ENCODE results near the gene GMIP.
"Not testable (repeated sequence)": the region's sequence is repeated elsewhere in the genome, so short reads cannot be mapped to it uniquely, and the experiment has no call there.

Gene GMIP

DNA sequence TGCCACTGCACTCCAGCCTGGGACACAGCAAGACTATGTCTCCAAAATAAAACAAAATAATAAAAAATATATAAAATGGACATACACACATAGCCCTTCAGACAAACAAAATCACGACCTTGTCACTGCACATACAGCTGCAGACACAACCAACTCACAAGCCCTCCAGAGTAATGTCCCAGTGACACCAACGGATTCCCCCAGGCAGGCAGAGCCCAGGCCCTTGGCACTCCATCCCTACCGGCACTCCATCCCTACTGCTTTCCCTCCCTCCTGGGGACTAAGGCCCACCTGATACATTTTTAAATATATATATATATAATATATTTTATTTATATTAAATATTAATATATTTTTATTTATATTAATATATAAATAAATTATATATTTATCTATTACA is 43.6 kb upstream of the GMIP start:
- Histone ChIP-seq H4K91ac (ENCODE audit: low read length) (no peak overlapping the region), H3K9me3 (ENCODE audit: control insufficient read depth, low read length) (peaks cover 33% of the 10 kb centered on the region), H4K8ac (ENCODE audit: low read length) (no peak overlapping the region), H2BK15ac (ENCODE audit: low read depth, poor library complexity, severe bottlenecking) (no peak overlapping the region), H2BK12ac (ENCODE audit: low read length in 2 of 2) (no peak overlapping the region), H3K4me2 (ENCODE audit: low read length, poor library complexity, severe bottlenecking) (no peak overlapping the region), H3K36me3 (ENCODE audit: control insufficient read depth in 1 of 2, insufficient read depth in 2 of 2, low read depth in 1 of 2, low read length in 2 of 2) (peaks cover 0 to 1% of the 10 kb centered on the region in 2 experiments), H3K27me3 (ENCODE audit: control insufficient read depth in 1 of 2, insufficient read depth in 1 of 2, low read length in 2 of 2) (no peaks in the 10 kb centered on the region), H3K18ac (ENCODE audit: low read depth in 1 of 2, low read length in 2 of 2) (no peak overlapping the region), H3K23ac (ENCODE audit: low read length in 2 of 2) (no peak overlapping the region), H3K14ac (ENCODE audit: low read length in 2 of 2) (no peak overlapping the region), H3K27ac (ENCODE audit: low read length, poor library complexity, severe bottlenecking) (no peak overlapping the region), H3K9ac (ENCODE audit: low read length) (no peak overlapping the region), H3K79me1 (replicated peaks; ENCODE audit: low read length, poor library complexity, severe bottlenecking) (no peaks in the 10 kb centered on the region), H3K4ac (ENCODE audit: low read depth in 1 of 2, low read length in 2 of 2) (no peak overlapping the region), H2AFZ (ENCODE audit: low read depth, low read length) (no peak overlapping the region), H2BK120ac (ENCODE audit: low read depth, low read length) (no peak overlapping the region), H3K4me3 (ENCODE audit: insufficient read depth in 1 of 2, low read depth in 1 of 2, low read length in 2 of 2) (no peak overlapping the region), H2AK5ac (ENCODE audit: low read length, severe bottlenecking) (no peak overlapping the region), H3K4me1 (ENCODE audit: control insufficient read depth, insufficient read depth, low read depth, low read length) (no peaks in the 10 kb centered on the region), H2BK5ac (ENCODE audit: low read depth, low read length, poor library complexity, severe bottlenecking) (no peak overlapping the region)
- DNase-seq, result no peak
- WGBS, result 82% methylated on average over 1 of the region's 3 CpGs

GRCh38 chr19:19686580-19686979 is 43.1 kb upstream of the GMIP start:
- H3K4me1 ChIP-seq (ENCODE audit: control insufficient read depth, insufficient read depth, low read depth, low read length), result no peaks in the 10 kb centered on the region
- DNase-seq, result no peak

GRCh38 chr19:19686119-19686518 is 42.7 kb upstream of the GMIP start:
- H3K4me1 ChIP-seq (ENCODE audit: control insufficient read depth, insufficient read depth, low read depth, low read length); H3K27me3 ChIP-seq (ENCODE audit: control insufficient read depth in 1 of 2, insufficient read depth in 1 of 2, low read length in 2 of 2); H3K4ac ChIP-seq (ENCODE audit: low read depth in 1 of 2, low read length in 2 of 2); H2AFZ ChIP-seq (ENCODE audit: low read depth, low read length); H3K14ac ChIP-seq (ENCODE audit: low read length in 2 of 2); H3K79me1 ChIP-seq (replicated peaks; ENCODE audit: low read length, poor library complexity, severe bottlenecking); H3K27ac ChIP-seq (ENCODE audit: low read length, poor library complexity, severe bottlenecking); H3K36me3 ChIP-seq (ENCODE audit: control insufficient read depth in 1 of 2, insufficient read depth in 2 of 2, low read depth in 1 of 2, low read length in 2 of 2); H3K23ac ChIP-seq (ENCODE audit: low read length in 2 of 2); H2BK12ac ChIP-seq (ENCODE audit: low read length in 2 of 2); H3K9ac ChIP-seq (ENCODE audit: low read length); H2BK120ac ChIP-seq (ENCODE audit: low read depth, low read length); H4K8ac ChIP-seq (ENCODE audit: low read length); H3K18ac ChIP-seq (ENCODE audit: low read depth in 1 of 2, low read length in 2 of 2); H3K4me3 ChIP-seq (ENCODE audit: insufficient read depth in 1 of 2, low read depth in 1 of 2, low read length in 2 of 2); H3K4me2 ChIP-seq (ENCODE audit: low read length, poor library complexity, severe bottlenecking); H2AK5ac ChIP-seq (ENCODE audit: low read length, severe bottlenecking); DNase-seq; H4K91ac ChIP-seq (ENCODE audit: low read length); H2BK5ac ChIP-seq (ENCODE audit: low read depth, low read length, poor library complexity, severe bottlenecking); H2BK15ac ChIP-seq (ENCODE audit: low read depth, poor library complexity, severe bottlenecking): not testable (repeated sequence)
- WGBS, result 98% methylated on average over 13 of the region's 15 CpGs
- H3K9me3 ChIP-seq (ENCODE audit: control insufficient read depth, low read length), result peaks cover 39% of the 10 kb centered on the region

More at GRCh38 chr19:19686580-19686979, 43.1 kb upstream of the GMIP start:
- no peak overlapping the region for H2BK15ac ChIP-seq (ENCODE audit: low read depth, poor library complexity, severe bottlenecking)
- H2BK12ac ChIP-seq (ENCODE audit: low read length in 2 of 2), result no peak overlapping the region
- no peak overlapping the region for H3K23ac ChIP-seq (ENCODE audit: low read length in 2 of 2)
- no peaks in the 10 kb centered on the region for H3K79me1 ChIP-seq (replicated peaks; ENCODE audit: low read length, poor library complexity, severe bottlenecking)
- no peak overlapping the region for H3K14ac ChIP-seq (ENCODE audit: low read length in 2 of 2)
- H4K8ac ChIP-seq (ENCODE audit: low read length), result no peak overlapping the region
- 96% methylated on average over 6 of the region's 6 CpGs for WGBS
- no peak overlapping the region for H2BK5ac ChIP-seq (ENCODE audit: low read depth, low read length, poor library complexity, severe bottlenecking)
- no peak overlapping the region for H2AK5ac ChIP-seq (ENCODE audit: low read length, severe bottlenecking)
- H3K4ac ChIP-seq (ENCODE audit: low read depth in 1 of 2, low read length in 2 of 2), result no peak overlapping the region
- H3K9ac ChIP-seq (ENCODE audit: low read length), result no peak overlapping the region
- H3K9me3 ChIP-seq (ENCODE audit: control insufficient read depth, low read length), result peaks cover 35% of the 10 kb centered on the region
- no peak overlapping the region for H3K4me2 ChIP-seq (ENCODE audit: low read length, poor library complexity, severe bottlenecking)
- no peak overlapping the region for H3K18ac ChIP-seq (ENCODE audit: low read depth in 1 of 2, low read length in 2 of 2)
- H2AFZ ChIP-seq (ENCODE audit: low read depth, low read length), result no peak overlapping the region
- H3K36me3 ChIP-seq (ENCODE audit: control insufficient read depth in 1 of 2, insufficient read depth in 2 of 2, low read depth in 1 of 2, low read length in 2 of 2), result peaks cover 0 to 3% of the 10 kb centered on the region in 2 experiments
- H4K91ac ChIP-seq (ENCODE audit: low read length), result no peak overlapping the region
- H3K27ac ChIP-seq (ENCODE audit: low read length, poor library complexity, severe bottlenecking), result no peak overlapping the region
- H2BK120ac ChIP-seq (ENCODE audit: low read depth, low read length), result no peak overlapping the region
- H3K27me3 ChIP-seq (ENCODE audit: control insufficient read depth in 1 of 2, insufficient read depth in 1 of 2, low read length in 2 of 2), result no peaks in the 10 kb centered on the region
- no peak overlapping the region for H3K4me3 ChIP-seq (ENCODE audit: insufficient read depth in 1 of 2, low read depth in 1 of 2, low read length in 2 of 2)

- Histone ChIP-seq H3K27me3 (ENCODE audit: control insufficient read depth in 1 of 2, insufficient read depth in 1 of 2, low read length in 2 of 2) (no peaks in the 10 kb centered on the region), H3K9me3 (ENCODE audit: control insufficient read depth, low read length) (peaks cover 88% of the 10 kb centered on the region), H2AK5ac (ENCODE audit: low read length, severe bottlenecking) (no peak overlapping the region), H3K23ac (ENCODE audit: low read length in 2 of 2) (no peak overlapping the region), H2BK15ac (ENCODE audit: low read depth, poor library complexity, severe bottlenecking) (no peak overlapping the region), H3K36me3 (ENCODE audit: control insufficient read depth in 1 of 2, insufficient read depth in 2 of 2, low read depth in 1 of 2, low read length in 2 of 2) (peaks cover 49 to 50% of the 10 kb centered on the region in 2 experiments), H2BK12ac (ENCODE audit: low read length in 2 of 2) (no peak overlapping the region), H3K9ac (ENCODE audit: low read length) (no peak overlapping the region), H3K27ac (ENCODE audit: low read length, poor library complexity, severe bottlenecking) (no peak overlapping the region), H3K14ac (ENCODE audit: low read length in 2 of 2) (no peak overlapping the region), H4K91ac (ENCODE audit: low read length) (no peak overlapping the region), H3K4me3 (ENCODE audit: insufficient read depth in 1 of 2, low read depth in 1 of 2, low read length in 2 of 2) (peak overlapping the region in 1 of 2 experiments; percentile 56), H2BK5ac (ENCODE audit: low read depth, low read length, poor library complexity, severe bottlenecking) (no peak overlapping the region), H2BK120ac (ENCODE audit: low read depth, low read length) (no peak overlapping the region), H3K79me1 (replicated peaks; ENCODE audit: low read length, poor library complexity, severe bottlenecking) (peaks cover 16% of the 10 kb centered on the region), H3K4me2 (ENCODE audit: low read length, poor library complexity, severe bottlenecking) (no peak overlapping the region), H3K18ac (ENCODE audit: low read depth in 1 of 2, low read length in 2 of 2) (no peak overlapping the region), H2AFZ (ENCODE audit: low read depth, low read length) (no peak overlapping the region), H3K4ac (ENCODE audit: low read depth in 1 of 2, low read length in 2 of 2) (no peak overlapping the region), H4K8ac (ENCODE audit: low read length) (no peak overlapping the region), H3K4me1 (ENCODE audit: control insufficient read depth, insufficient read depth, low read depth, low read length) (no peaks in the 10 kb centered on the region)
- no peak for DNase-seq
- WGBS, result 98% methylated on average over 16 of the region's 20 CpGs
Observed at GRCh38 chr19:19679176-19680073, 36.0 kb upstream of the GMIP start.
